Fibroblast of pulmonary artery (primary cell): Measurements from ENCODE around the gene ZNF480.

Experiments
- DNase-seq: peaks from one replicate; pipeline ENCODE4 v3.0.0-alpha.2; 2010; ENCODE audit warnings: low read depth
- H3K4me3 ChIP-seq: replicated peaks from 2 replicates; pipeline ENCODE4 v1.5.1; 2011; ENCODE audit warnings: low read depth, mild to moderate bottlenecking, control low read depth, low read length, moderate library complexity
- TF ChIP-seq, protein P1 (sequence below): IDR thresholded peaks from 2 replicates; pipeline ENCODE4 v1.5.1; 2011; ENCODE audit warnings: mild to moderate bottlenecking, control low read depth, low read length, inconsistent platforms; ENCODE audit errors: missing control alignments

The ZNF480 gene

DNA sequence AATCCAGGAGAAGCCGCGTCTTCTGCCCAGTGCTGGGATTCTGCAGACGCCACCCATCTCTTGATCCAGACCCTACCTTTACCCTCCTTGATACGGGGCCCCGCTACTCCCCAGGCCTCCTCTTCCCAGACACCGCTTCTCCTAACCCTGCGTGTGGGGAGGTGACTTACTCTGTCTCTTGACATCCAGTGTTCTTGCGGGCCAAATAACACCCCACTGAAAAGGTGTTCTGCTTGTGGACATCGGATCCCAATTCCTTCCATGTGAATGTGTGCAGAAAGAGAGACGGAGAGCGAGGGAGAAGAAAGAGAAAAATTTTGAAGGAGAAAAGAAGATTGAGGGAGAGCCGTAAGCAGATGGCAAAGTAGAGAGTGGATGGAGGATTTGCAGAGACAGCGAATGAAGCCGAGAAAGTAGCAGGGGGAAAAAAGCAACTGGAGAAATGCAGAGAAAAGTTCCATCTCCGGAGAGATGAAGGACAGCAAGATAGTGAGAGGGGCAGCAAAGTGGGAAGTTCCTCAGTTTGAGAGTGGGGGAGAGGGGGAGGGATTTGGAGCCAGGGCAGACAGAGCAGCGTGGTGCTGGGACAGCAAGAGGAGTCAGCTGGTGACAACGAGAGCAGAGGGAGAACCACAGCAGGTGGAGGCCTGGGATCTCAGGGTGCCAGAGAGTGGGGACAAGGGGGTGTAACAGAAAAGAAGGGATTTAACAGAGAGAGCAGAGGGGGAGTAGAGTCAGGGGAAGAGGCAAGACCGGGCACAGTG, 814 bp downstream of the ZNF480 start:
- H3K4me3 ChIP-seq, result peak overlapping the region; percentile 83
- TF ChIP-seq, protein P1, sequence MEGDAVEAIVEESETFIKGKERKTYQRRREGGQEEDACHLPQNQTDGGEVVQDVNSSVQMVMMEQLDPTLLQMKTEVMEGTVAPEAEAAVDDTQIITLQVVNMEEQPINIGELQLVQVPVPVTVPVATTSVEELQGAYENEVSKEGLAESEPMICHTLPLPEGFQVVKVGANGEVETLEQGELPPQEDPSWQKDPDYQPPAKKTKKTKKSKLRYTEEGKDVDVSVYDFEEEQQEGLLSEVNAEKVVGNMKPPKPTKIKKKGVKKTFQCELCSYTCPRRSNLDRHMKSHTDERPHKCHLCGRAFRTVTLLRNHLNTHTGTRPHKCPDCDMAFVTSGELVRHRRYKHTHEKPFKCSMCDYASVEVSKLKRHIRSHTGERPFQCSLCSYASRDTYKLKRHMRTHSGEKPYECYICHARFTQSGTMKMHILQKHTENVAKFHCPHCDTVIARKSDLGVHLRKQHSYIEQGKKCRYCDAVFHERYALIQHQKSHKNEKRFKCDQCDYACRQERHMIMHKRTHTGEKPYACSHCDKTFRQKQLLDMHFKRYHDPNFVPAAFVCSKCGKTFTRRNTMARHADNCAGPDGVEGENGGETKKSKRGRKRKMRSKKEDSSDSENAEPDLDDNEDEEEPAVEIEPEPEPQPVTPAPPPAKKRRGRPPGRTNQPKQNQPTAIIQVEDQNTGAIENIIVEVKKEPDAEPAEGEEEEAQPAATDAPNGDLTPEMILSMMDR, result no peak

DNA sequence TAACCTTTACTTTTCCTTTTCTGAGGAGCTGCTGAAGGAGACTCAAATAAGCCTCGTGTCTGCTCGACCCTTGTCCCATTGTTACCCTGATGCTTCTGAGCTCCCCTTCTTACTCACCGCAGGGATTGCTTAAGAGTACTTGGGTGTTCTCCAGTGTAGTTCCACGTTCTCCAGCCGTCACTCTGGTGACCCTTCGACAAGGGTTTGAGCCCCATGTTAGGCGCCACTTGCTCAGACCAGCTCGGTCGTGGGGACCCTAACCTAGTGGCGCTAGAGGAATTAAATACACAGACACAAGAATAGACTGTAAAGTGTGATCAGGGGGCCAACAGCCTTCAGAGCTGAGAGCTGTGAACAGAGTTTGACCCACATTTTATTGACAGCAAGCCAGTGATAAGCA, 10.3 kb downstream of the ZNF480 start:
- DNase-seq, result peak; percentile 29
- TF ChIP-seq, protein P1, result no peak
- no peak overlapping the region for H3K4me3 ChIP-seq

More for the DNA sequence above, 814 bp downstream of the ZNF480 start:
- DNase-seq, result peak; percentile 7

DNA sequence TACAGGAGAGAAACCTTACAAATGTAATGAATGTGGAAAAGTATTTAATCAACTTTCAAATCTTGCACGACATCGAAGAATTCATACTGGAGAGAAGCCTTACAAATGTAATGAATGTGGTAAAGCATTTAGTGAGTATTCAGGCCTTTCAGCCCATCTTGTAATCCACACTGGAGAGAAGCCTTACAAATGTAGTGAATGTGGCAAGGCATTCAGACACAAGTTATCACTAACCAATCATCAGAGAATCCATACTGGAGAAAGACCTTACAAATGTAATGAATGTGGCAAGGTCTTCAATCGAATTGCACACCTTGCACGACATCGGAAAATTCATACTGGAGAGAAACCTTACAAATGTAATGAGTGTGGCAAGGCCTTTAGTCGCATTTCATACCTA, 25.5 kb downstream of the ZNF480 start:
- no peak for DNase-seq
- TF ChIP-seq, protein P1, result no peak
- H3K4me3 ChIP-seq, result no peak overlapping the region

DNA sequence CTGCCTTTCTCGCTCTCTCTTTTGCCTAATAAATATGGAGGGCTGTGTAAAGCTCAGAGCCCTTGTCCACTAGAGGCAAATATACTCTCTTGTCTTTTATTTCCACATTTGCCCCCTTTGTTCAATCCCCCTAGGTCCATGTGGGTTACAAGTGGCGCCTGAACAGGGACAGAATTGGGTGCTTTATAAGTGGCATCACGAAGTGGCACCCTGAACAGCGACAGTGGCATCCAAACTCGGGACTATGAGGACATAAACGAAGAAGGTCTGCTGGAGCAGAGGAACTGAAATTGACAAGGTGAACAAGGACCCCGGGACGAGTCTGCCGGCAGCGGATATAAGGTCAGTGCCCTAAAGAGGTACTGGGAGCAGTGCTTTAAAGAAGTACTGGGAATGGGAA, 34.8 kb downstream of the ZNF480 start:
- TF ChIP-seq, protein P1, result no peak
- H3K4me3 ChIP-seq, result no peak overlapping the region
- DNase-seq, result peak; percentile 17

DNA sequence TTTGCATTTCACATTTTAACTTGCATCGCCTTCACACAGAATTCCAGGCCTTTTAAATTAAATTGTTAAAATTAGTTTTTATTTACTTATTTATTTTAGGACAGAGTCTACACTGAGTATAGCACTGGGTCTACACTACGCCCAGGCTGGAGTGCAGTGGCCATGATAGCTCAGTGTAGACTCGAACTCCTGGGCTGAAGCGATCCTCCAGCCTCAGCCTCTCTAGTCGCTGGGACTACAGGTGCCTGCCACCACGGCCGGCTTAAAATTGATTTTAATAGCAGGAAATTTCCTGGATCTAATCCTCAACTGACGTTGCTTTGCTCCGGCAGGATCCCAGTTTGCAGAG, 38.8 kb downstream of the ZNF480 start:
- TF ChIP-seq, protein P1, result no peak
- peak overlapping the region; percentile 91 for H3K4me3 ChIP-seq
- no peak for DNase-seq

DNA sequence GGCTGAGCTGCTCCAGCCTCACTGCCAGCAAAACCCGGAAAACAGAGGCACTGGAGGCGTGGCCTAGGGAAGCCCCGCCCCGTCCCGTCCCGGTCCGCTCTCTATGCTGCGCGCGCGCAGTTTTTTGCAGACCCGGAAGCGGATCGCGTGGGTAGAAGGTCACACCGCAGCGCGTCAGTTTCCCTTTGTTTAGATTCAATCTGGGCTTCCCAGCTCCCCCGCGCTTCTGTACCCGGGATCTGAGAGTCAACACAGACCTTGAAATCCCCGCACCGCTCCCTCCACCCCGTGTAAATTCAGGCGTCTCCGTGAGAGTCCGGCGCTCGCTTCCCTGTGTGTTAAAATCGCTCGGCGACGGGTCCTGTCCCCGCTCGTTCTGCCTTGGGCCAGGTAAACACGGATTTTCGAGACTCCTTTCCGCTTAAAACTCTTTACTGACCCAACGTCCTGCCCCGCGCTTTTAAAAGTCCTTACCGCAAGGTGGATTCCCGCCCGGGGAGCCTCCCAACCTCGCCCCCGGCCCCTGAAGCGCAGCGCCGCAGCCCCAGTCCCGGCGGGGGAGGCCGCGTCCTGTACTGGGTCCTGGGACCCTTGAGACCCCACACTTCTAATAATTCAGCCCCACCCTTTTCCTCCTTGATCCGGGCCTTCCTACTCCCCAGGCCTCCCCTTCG, 39.3 kb downstream of the ZNF480 start, which contains the start of gene ZNF610:
ZNF610 (plus strand) TSS at position 127 of the 674 bp plus-strand sequence. CDS start 12,930 bp downstream, outside the sequence.
- peak; percentile 87 for DNase-seq
- H3K4me3 ChIP-seq, result peak within 1 kb of the TSS; percentile 91
- TF ChIP-seq, protein P1, result no peak
